Endothelial cell of umbilical vein (primary cell): ENCODE data around the gene BBLN. TPM values are rescaled to one million over a fixed set of nuclear protein-coding genes. Genes with fewer than 3 reads are reported as not detected.
A peak's percentile ranks its signal among the peaks of the same experiment; 100 is the strongest.

ENCODE experiments used
- BruUV-seq: library from RNA; stranded (reverse); fragments of 400-500 nt; replicated peaks from 2 replicates; lab custom pipeline; 2021; lab: Mats Ljungman, UMichigan
- CTCF ChIA-PET: fragments of 300-600, 350-600 bp; sonication (Branson Sonifier 250); formaldehyde crosslinking; loops from one replicate; lab custom pipeline; 2021; ENCODE audit warnings: antibody characterized with exemption, inconsistent platforms; lab: Charles Lee
- POLR2A ChIA-PET: fragments of 300-600, 350-600 bp; sonication (Branson Sonifier 250); formaldehyde crosslinking; loops from one replicate; lab custom pipeline; 2021; ENCODE audit warnings: antibody characterized with exemption, inconsistent platforms; lab: Charles Lee
- DNase-seq: peaks from one replicate; pipeline ENCODE4 v3.0.0-alpha.2; 2011; ENCODE audit warnings: low read depth, low spot score
- FAIRE-seq: peaks from 2 replicates; lab custom pipeline; 2011; peaks lifted over from hg19 to GRCh38; lab: Jason Lieb, UNC
- H2AFZ ChIP-seq: 2 replicates; pipeline ENCODE4 v1.6.0; 2012; ENCODE audit warnings: low read depth, low read length, control low read depth, inconsistent platforms
- H3K27ac ChIP-seq: 2 replicates; pipeline ENCODE4 v1.5.1; 2011; ENCODE audit warnings: low read depth, mild to moderate bottlenecking, control low read depth, low read length, moderate library complexity; ENCODE audit not compliant: insufficient read depth
- H3K27me3 ChIP-seq, 2 experiments: 2 replicates each; pipeline versions ENCODE4 v1.6.0 to v1.6.1; 2011; ENCODE audit warnings: low read length in 2 of 2, mixed read lengths in 1 of 2; ENCODE audit not compliant: control insufficient read depth in 2 of 2, insufficient read depth in 2 of 2
- H3K36me3 ChIP-seq, 2 experiments: 2 replicates in 1 of 2; 3 replicates in 1 of 2; pipeline ENCODE4 v1.5.1; 2011; ENCODE audit warnings: low read length in 2 of 2, mild to moderate bottlenecking in 1 of 2, moderate library complexity in 1 of 2; ENCODE audit not compliant: control insufficient read depth in 2 of 2, insufficient read depth in 2 of 2; ENCODE audit errors: extremely low read depth in 1 of 2
- H3K4me1 ChIP-seq: 3 replicates; pipeline ENCODE4 v1.5.1; 2011; ENCODE audit warnings: mild to moderate bottlenecking, low read length; ENCODE audit not compliant: control insufficient read depth, insufficient read depth; ENCODE audit errors: extremely low read depth
- H3K4me2 ChIP-seq: 2 replicates; pipeline ENCODE4 v1.6.1; 2011; ENCODE audit warnings: low read length, control low read depth, mixed read lengths; ENCODE audit not compliant: insufficient read depth
- H3K4me3 ChIP-seq, 3 experiments: fragments of 200-600 bp in 1 of 3; sonication (generic), shearing (Covaris generic) in 1 of 3; replicated peaks in 1 of 3; 2 replicates each; pipeline ENCODE4 v1.5.1; 2011 to 2016; ENCODE audit warnings: control low read depth in 3 of 3, low read length in 3 of 3, mild to moderate bottlenecking in 2 of 3, inconsistent platforms in 1 of 3, low read depth in 1 of 3, moderate library complexity in 1 of 3; ENCODE audit not compliant: insufficient read depth in 1 of 3
- H3K79me2 ChIP-seq: 2 replicates; pipeline ENCODE4 v1.6.0; 2012; ENCODE audit warnings: low read length, inconsistent platforms; ENCODE audit not compliant: control insufficient read depth, insufficient read depth
- H3K9ac ChIP-seq: replicated peaks from 2 replicates; pipeline ENCODE3; 2011; ENCODE audit warnings: low read length, control low read depth; ENCODE audit not compliant: insufficient read depth; ENCODE audit errors: extremely low read depth
- H3K9me1 ChIP-seq: replicated peaks from 3 replicates; pipeline ENCODE4 v1.6.0; 2011; ENCODE audit warnings: mild to moderate bottlenecking, low read length; ENCODE audit not compliant: control insufficient read depth, insufficient read depth; ENCODE audit errors: extremely low read depth
- H3K9me3 ChIP-seq: replicated peaks from 2 replicates; pipeline ENCODE4 v1.5.1; 2012; ENCODE audit warnings: low read length, inconsistent platforms; ENCODE audit not compliant: control insufficient read depth, insufficient read depth
- H4K20me1 ChIP-seq: replicated peaks from 2 replicates; pipeline ENCODE3; 2011; ENCODE audit warnings: mild to moderate bottlenecking, low read length; ENCODE audit not compliant: control insufficient read depth, insufficient read depth; ENCODE audit errors: extremely low read depth
- EZH2 ChIP-seq: IDR thresholded peaks from 2 replicates; pipeline ENCODE4 v1.6.1; 2012; ENCODE audit warnings: borderline replicate concordance, low read depth, mild to moderate bottlenecking, moderate library complexity, low read length, inconsistent platforms; ENCODE audit not compliant: severe bottlenecking
- FOS ChIP-seq: IDR thresholded peaks from 2 replicates; pipeline ENCODE4 v1.6.1; 2011; ENCODE audit warnings: mild to moderate bottlenecking, low read length, moderate library complexity, borderline replicate concordance; ENCODE audit not compliant: insufficient read depth
- GATA2 ChIP-seq: IDR thresholded peaks from 2 replicates; pipeline ENCODE4 v1.7.0; 2011; ENCODE audit warnings: low read depth, mild to moderate bottlenecking, moderate library complexity, mixed read lengths, low read length; ENCODE audit not compliant: insufficient read length, insufficient read depth
- JUN ChIP-seq: IDR thresholded peaks from 2 replicates; pipeline ENCODE4 v1.6.1; 2011; ENCODE audit warnings: borderline replicate concordance, low read depth; ENCODE audit not compliant: insufficient read length, insufficient read depth
- MAX ChIP-seq: IDR thresholded peaks from 2 replicates; pipeline ENCODE4 v1.6.1; 2011; ENCODE audit not compliant: insufficient read depth, insufficient read length
- POLR2A ChIP-seq: IDR thresholded peaks from 2 replicates; pipeline ENCODE4 v1.6.1; 2012; ENCODE audit warnings: low read depth, mild to moderate bottlenecking, control low read depth, low read length
- POLR2AphosphoS5 ChIP-seq: IDR thresholded peaks from 2 replicates; pipeline ENCODE4 v1.6.1; 2012; ENCODE audit warnings: low read depth, mild to moderate bottlenecking, control low read depth, low read length, moderate library complexity; ENCODE audit not compliant: insufficient read depth
- dilution Hi-C: fragments of 300-500 bp; cut with MboI; formaldehyde crosslinking; loops from one replicate; pipeline ENCODE4 v1.15.0; 2019; ENCODE audit warnings: low sequenced_read_pairs; ENCODE audit not compliant: extremely low pct_ligation_motif_present
- intact Hi-C: fragments of 100-400 bp; cut with micrococcal nuclease; formaldehyde crosslinking; loops from one replicate; pipeline ENCODE4 v1.10.0; 2022
- polyA plus RNA-seq, 4 experiments: library from polyadenylated mRNA; depleted of rRNA in 3 of 4; stranded (reverse) in 3 of 4; unstranded in 1 of 4; fragments of >200 nt; gene quantifications; 2 replicates each; pipeline versions ENCODE4 v1.2.1 to v1.2.3, GENCODE V29; 2011 to 2012; ENCODE audit warnings: missing spikeins in 1 of 4
- total RNA-seq: library from RNA; stranded (reverse); gene quantifications from 2 replicates; pipeline ENCODE4 v1.2.3, GENCODE V29; 2021

Gene BBLN
- total and polyA plus RNA-seq, 2 donors (not counting 3 experiments of a cell fraction or from before 2014, with no cell fraction given), result 51.0 to 124 TPM

GRCh38 chr9:128174062-128174461 is 14.0 kb downstream of the BBLN start:
- Histone ChIP-seq H3K9me3 (no peaks in the 10 kb centered on the region), H3K9me1 (no peaks in the 10 kb centered on the region), H3K27me3 (no peaks in the 10 kb centered on the region), H3K4me1 (no peaks in the 10 kb centered on the region), H3K4me2 (no peak overlapping the region), H4K20me1 (no peaks in the 10 kb centered on the region), H2AFZ (no peak overlapping the region), H3K36me3 (peaks cover 23 to 48% of the 10 kb centered on the region in 2 experiments), H3K4me3 (no peak overlapping the region), H3K27ac (no peak overlapping the region), H3K9ac (no peak overlapping the region), H3K79me2 (no peaks in the 10 kb centered on the region)
- no TSS peak for BruUV-seq
- DNase-seq (no peak), FAIRE-seq (no peak)
- POLR2A ChIA-PET, result no interaction called here
- CTCF ChIA-PET, result no interaction called here
- TF ChIP-seq EZH2 (no peak), FOS (no peak), POLR2A (no peak), POLR2AphosphoS5 (no peak), MAX (no peak), GATA2 (no peak)
- dilution Hi-C loops (no loop called here), intact Hi-C loops (no loop called here)

GRCh38 chr9:128175102-128175563 is 15.1 kb downstream of the BBLN start:
- intact Hi-C loops (no loop called here), dilution Hi-C loops (no loop called here)
- no peaks in the 10 kb centered on the region for H3K9me3 ChIP-seq
- CTCF ChIA-PET, result interaction anchor here (0.9 kb wide), 1 partner anchor 16 kb away, joined by 4 read pairs; the partner anchor contains the start of gene CIZ1
- no peaks in the 10 kb centered on the region for H3K27me3 ChIP-seq
- no peaks in the 10 kb centered on the region for H3K4me1 ChIP-seq
- TF ChIP-seq POLR2AphosphoS5 (no peak), JUN (peak; percentile 18)
- DNase-seq (no peak), FAIRE-seq (no peak)
- no TSS peak for BruUV-seq
- H3K4me2 ChIP-seq, result no peak overlapping the region
- no peaks in the 10 kb centered on the region for H4K20me1 ChIP-seq
- no peak overlapping the region for H3K4me3 ChIP-seq
- H3K79me2 ChIP-seq, result no peaks in the 10 kb centered on the region
- H3K27ac ChIP-seq, result no peak overlapping the region
- H2AFZ ChIP-seq, result no peak overlapping the region
- no peaks in the 10 kb centered on the region for H3K9me1 ChIP-seq
- POLR2A ChIA-PET, result interaction anchor here (0.7 kb wide), 1 partner anchor 47 kb away, joined by 3 read pairs; no protein-coding TSS in a partner anchor
- H3K9ac ChIP-seq, result no peak overlapping the region
- peaks cover 25 to 44% of the 10 kb centered on the region in 2 experiments for H3K36me3 ChIP-seq
